Caki2 (cell line): ENCODE measurements around the gene TSPY8. TPM values are rescaled to one million over a fixed set of nuclear protein-coding genes. Genes with fewer than 3 reads are reported as not detected.
"Not testable (repeated sequence)": the region's sequence is repeated elsewhere in the genome, so short reads cannot be mapped to it uniquely, and the experiment has no call there.

Source experiments
- DNase-seq: peaks from one replicate; pipeline ENCODE4 v3.0.0-alpha.2; 2015; ENCODE audit warnings: low read depth
- in situ Hi-C: cut with HindIII; loops from 2 replicates; pipeline ENCODE4 v1.10.0; 2016; ENCODE audit warnings: low sequenced_read_pairs, low pct_unique_long_range_greater_than_20kb, mixed read lengths
- total RNA-seq: library from RNA; depleted of rRNA; stranded (reverse); fragments of >200 nt; shearing (Covaris generic); gene quantifications from 2 replicates; pipeline ENCODE4 v1.2.3, GENCODE V29; 2014; ENCODE audit warnings: low replicate concordance; rRNA removed

TSPY8 gene, protein sequence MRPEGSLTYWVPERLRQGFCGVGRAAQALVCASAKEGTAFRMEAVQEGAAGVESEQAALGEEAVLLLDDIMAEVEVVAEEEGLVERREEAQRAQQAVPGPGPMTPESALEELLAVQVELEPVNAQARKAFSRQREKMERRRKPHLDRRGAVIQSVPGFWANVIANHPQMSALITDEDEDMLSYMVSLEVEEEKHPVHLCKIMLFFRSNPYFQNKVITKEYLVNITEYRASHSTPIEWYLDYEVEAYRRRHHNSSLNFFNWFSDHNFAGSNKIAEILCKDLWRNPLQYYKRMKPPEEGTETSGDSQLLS
- total RNA-seq: not detected in 2 replicates

DNA sequence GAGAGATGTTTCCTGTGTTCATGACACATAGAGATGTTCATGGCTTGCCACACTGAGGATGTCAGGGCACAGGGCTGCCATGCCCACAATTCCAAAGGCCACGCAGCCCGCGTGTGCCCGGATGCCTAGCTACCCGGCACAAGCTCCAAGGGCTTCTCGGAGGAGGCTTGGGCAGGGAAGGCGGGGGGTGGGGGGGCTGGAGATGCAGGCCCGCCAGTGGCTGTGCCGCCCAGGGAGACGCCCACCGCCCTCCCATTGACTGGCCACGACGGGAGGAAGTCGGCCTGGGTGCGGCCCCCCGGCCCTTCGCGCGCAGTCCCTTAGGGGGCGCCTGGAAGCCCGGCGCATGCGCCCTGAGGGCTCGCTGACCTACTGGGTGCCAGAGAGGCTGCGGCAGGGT lies at the start of gene TSPY8:
TSS of gene TSPY8 (plus strand) at position 301 of the 400 bp plus-strand sequence. CDS start at position 347, 46 bp downstream.
- in situ Hi-C loops: not testable (repeated sequence)

DNA sequence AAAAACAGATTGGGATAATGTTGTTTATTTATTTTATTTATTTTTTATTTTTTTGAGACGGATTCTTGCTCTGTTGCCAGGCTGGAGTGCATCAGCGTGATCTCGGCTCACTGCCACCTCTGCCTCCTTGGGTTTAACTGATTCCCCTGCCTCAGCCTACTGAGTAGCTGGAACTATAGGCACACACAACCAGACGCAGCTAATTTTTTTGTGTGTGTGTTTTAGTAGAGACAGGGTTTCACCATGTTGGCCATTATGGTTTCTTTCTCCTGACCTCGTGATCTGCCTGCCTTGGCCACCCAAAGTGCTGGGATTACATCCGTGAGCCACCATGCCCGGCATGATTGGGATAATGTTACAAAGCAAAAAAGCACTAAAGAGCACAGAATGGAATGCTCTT lies 36.6 kb upstream of the TSPY8 start:
- in situ Hi-C loops: no loop called here
- DNase-seq: no peak

More for the DNA sequence above, at the start of gene TSPY8:
- DNase-seq: not testable (repeated sequence)

DNA sequence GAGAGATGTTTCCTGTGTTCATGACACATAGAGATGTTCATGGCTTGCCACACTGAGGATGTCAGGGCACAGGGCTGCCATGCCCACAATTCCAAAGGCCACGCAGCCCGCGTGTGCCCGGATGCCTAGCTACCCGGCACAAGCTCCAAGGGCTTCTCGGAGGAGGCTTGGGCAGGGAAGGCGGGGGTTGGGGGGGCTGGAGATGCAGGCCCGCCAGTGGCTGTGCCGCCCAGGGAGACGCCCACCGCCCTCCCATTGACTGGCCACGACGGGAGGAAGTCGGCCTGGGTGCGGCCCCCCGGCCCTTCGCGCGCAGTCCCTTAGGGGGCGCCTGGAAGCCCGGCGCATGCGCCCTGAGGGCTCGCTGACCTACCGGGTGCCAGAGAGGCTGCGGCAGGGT lies 20.4 kb upstream of the TSPY8 start, which contains the start of gene TSPY4:
TSS of gene TSPY4 (plus strand) at position 301 of the 400 bp plus-strand sequence. CDS start at position 347, 46 bp downstream.
- in situ Hi-C loops, DNase-seq: not testable (repeated sequence)

DNA sequence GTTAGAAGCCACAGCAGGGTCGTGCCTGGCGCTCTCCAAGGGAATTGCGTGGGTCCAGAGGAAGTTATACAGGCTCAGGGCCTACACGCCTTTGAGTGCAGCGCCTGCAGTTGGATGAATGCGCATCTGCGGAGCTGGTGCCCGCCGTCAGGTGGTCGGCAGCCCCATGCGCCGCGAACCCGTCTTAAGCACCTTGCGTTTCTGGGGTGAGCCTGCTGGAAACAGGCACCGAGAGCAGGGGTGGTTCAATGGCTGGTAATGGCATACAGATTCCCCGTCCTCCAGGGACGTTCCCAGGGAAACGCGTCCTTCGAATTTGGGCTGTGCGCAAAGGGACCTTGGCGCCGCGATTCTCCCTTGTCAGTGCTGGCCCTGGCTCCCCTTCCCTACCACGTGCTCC lies 38.9 kb downstream of the TSPY8 start:
- DNase-seq, in situ Hi-C loops: not testable (repeated sequence)

DNA sequence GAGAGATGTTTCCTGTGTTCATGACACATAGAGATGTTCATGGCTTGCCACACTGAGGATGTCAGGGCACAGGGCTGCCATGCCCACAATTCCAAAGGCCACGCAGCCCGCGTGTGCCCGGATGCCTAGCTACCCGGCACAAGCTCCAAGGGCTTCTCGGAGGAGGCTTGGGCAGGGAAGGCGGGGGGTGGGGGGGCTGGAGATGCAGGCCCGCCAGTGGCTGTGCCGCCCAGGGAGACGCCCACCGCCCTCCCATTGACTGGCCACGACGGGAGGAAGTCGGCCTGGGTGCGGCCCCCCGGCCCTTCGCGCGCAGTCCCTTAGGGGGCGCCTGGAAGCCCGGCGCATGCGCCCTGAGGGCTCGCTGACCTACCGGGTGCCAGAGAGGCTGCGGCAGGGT lies 40.5 kb downstream of the TSPY8 start, which contains the start of gene TSPY3:
TSS of gene TSPY3 (plus strand) at position 301 of the 400 bp plus-strand sequence. CDS start at position 347, 46 bp downstream.
- in situ Hi-C loops, DNase-seq: not testable (repeated sequence)

Other genes starting within 250 kb of the TSPY8 start
- not detected in 2 replicates for gene TSPY4, start 20.3 kb upstream of the TSPY8 start, total RNA-seq
- not detected in 2 replicates for gene TSPY3, start 40.6 kb downstream of the TSPY8 start, total RNA-seq
- gene TSPY1, start 109.2 kb downstream of the TSPY8 start, total RNA-seq: not detected in 2 replicates
- gene TSPY9, start 129.5 kb downstream of the TSPY8 start, total RNA-seq: not detected in 2 replicates
- not detected in 2 replicates for gene TSPY10, start 170.1 kb downstream of the TSPY8 start, total RNA-seq